ENCODE measurements around the gene CAPZA2. TPM values are rescaled to one million over a fixed set of nuclear protein-coding genes. Genes with fewer than 3 reads are reported as not detected.
"Not testable (repeated sequence)": the region's sequence is repeated elsewhere in the genome, so short reads cannot be mapped to it uniquely, and the experiment has no call there.

CAPZA2 gene
- polyA plus RNA-seq, 3 donors = 175 to 217 (median 178) TPM

DNA sequence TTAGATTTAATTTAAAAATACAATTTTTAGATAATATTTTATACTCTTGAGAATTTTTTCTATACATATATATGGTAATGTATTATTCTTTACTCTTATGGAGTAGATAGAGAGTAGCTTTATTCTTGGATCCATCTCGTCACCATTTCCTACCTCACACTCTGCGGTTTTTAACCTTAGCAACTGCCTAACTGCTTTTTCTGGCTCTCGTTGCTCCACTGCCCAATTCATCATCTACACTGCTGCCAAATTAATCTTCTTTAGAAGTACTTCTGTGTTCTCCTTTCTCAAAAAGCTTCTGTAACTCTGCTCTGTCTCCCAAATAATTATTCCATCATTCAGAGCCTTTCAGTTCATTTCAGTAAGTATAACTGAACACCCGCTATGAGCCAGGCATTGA, 35.3 kb downstream of the CAPZA2 start:
- no peak for DNase-seq (ENCODE audit: extremely low read depth in 1 of 11, low read depth in 9 of 11, low spot score in 4 of 11)

DNA sequence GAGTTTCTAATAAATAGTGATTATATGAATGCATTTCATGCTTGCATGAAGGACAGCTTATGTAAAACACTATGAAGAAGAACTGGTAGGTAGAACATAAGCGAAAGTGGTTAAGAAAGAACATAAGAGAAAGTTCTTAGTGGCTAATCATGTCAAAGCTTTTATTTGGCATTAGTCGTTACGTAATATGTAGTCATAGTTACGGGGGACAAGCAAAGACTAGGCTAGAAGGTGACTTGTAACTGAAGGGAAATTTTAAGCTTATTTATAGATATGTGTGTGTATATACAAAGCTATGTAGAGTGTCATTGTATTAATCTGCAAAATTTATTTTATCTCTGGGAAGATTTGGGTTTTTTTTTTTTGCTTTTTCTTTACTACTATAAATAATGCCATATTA, 36.9 kb downstream of the CAPZA2 start:
- DNase-seq (ENCODE audit: extremely low read depth in 1 of 11, low read depth in 9 of 11, low spot score in 4 of 11) = no peak

DNA sequence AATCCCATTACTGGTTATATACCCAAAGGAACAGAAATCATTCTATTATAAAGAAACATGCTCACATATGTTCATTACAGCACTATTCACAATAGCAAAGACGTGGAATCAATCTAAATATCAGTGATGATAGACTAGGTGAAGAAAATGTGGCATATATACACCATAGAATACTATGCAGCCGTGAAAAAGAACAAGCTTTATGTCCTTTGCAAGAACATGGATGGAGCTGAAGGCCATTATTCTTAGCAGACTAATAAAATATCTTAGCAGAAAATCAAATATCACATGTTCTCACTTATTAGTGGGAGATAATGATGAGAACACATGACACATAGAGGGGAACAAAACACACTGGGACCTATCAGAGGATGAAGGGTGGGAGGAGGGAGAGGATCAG, 38.8 kb downstream of the CAPZA2 start:
- DNase-seq (ENCODE audit: extremely low read depth in 1 of 11, low read depth in 9 of 11, low spot score in 4 of 11) = no peak

DNA sequence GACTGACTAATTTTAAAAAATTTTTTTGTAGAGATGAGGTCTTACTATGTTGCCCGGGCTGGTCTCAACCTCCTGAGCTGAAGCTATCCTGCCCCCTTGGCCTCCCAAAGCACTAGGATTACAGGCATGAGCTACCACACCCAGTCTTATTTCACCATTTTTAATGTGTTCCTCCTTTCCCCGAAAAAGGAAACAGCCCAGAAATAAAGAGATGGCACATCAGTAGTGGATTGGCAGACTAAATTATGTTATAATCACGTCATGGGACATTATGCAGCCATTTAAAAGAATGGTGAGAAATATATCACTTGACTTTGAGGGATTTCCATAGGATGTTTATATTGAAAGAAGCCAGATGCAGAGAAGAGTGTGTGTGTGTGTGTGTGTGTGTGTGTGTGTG, 40.5 kb downstream of the CAPZA2 start:
- DNase-seq (ENCODE audit: extremely low read depth in 1 of 11, low read depth in 9 of 11, low spot score in 4 of 11) = no peak

DNA sequence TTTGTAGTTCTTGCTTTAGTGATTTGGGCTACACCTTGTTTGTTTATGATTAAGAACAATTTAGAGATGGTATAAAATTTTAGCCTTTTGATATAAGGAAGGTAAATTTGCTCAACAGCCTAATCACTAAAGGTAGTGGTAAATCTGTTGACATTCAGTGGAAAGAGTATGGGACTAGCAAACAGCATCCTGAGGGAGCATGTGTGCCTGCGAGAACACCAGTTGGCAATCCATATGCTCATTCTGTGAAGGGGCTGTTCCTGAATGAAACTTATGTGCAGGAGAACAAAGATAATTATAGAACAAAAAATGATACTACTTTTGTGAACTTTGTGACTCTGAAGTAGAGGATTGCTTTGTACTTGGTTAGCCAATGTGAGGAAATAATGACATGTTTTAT, 44.0 kb downstream of the CAPZA2 start:
- DNase-seq (ENCODE audit: extremely low read depth in 1 of 11, low read depth in 9 of 11, low spot score in 4 of 11) = no peak

DNA sequence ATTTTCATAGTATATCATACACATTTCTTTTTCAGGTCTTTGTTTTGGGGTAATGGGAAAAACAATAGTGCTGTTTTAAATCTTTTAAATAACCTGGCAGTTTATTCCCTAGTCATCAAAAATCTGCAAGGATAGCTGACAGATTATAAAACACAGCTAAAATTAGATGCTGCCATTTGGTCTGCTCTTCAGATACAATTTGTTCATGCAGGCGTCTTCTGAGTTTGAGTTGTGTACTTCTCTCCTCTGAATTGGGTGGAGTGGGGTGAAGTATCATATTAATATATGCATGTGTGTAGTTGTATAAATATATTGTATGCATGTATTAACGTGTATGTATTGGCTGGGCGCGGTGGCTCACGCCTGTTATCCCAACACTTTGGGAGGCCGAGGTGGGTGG, 48.0 kb downstream of the CAPZA2 start:
- no peak for DNase-seq (ENCODE audit: extremely low read depth in 1 of 11, low read depth in 9 of 11, low spot score in 4 of 11)

DNA sequence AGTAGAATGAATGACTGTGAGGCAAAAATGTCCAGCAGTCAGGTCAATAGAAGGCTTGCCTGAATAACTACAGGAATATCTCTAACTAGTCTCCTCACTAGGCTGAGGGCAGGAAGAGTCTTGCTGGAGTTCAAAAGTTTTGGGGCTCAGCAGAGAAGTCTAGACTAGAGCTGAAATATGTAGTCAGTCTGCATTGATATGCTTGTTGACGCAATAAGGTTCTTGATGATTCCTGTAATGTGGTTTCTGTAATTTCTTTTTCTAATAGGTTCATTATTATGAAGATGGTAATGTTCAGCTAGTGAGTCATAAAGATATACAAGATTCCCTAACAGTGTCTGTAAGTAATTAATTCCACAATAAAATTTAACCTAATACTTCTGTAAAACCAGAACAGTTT, 49.4 kb downstream of the CAPZA2 start:
- DNase-seq (ENCODE audit: extremely low read depth in 1 of 11, low read depth in 9 of 11, low spot score in 4 of 11) = no peak

DNA sequence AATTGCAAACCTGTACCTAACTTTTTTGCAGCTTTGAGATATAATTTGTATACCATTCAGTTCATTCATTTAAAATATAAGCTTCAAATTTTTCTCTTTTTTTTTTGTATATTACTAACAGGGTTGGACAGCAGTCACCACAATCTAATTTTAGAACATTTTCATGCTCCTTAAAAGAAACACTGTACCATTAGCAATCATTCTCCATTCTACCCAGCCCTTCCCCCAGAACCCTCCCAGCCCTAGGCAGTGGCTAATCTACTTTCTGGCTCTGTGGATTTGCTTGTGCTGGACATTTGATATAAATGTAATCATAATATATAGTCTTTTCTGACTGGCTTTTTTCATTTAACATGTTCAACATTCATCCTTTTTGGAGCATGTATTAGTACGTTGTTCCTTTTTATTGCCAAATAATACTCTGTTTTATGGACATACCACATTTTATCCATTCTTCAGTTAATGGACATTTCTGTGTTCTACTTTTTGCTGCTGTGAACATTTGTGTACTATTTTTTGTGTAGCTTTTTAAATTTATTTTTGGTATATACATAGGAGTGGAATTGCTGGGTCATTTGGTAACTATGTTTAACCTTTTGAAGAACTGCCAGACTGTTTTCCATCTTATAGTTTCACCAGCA, 50.0 kb downstream of the CAPZA2 start:
- DNase-seq (ENCODE audit: extremely low read depth in 1 of 11, low read depth in 9 of 11, low spot score in 4 of 11) = no peak

DNA sequence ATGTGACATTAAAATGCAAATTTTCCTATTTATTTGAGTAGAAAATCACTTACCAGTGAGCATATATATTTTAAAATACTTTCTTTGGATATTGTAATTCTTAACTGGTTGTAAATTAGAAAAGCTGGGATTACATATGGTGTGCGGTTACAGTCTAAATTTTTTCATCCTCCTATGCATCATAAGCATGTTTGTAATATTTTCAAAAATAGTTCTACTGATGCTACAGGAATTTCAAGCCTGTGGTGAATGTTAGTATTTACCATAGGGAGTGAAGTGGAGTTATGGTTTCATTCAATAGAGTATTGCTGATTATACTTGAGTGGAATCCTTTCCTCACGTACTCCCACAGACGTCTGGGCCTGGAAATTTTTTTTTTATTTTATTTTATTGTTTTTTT, 56.3 kb downstream of the CAPZA2 start:
- no peak for DNase-seq (ENCODE audit: extremely low read depth in 1 of 11, low read depth in 9 of 11, low spot score in 4 of 11)

DNA sequence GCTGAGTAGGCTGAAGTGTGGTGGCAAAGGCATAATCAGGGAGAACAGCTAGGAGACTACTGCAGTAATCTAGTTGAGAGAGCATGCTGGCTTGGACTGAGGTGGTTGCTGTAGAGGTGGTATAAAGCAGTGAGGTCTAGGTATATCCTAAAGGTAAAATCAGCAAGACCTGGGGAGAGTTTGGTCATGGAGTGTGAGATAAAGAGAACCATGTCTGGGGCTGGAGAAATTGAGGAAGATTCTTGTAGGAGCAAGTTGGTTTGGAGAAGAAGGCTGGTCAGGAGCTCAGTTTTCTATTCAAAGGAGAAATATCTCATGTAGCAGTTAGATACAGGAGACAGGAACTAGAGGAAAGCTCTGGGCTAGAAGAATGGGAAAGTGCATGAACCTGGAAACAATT, 58.0 kb downstream of the CAPZA2 start:
- no peak for DNase-seq (ENCODE audit: extremely low read depth in 1 of 11, low read depth in 9 of 11, low spot score in 4 of 11)

DNA sequence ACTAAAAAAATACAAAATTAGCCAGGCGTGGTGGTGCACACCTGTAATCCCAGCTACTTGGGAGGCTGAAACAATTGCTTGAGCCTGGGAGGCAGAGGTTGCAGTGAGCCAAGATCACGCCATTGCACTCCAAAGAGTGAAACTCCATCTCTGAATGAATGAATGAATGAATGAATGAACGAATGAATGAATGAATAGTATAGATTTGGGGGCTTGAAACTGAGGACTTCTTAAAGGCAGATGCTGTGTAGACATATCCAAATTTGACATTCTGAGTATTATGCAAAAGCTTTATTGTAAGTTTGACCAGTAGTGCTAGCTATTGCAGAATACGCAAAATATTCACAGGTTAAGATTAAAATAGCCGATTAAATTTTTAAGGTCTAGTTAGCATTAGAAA, 60.2 kb downstream of the CAPZA2 start:
- DNase-seq (ENCODE audit: extremely low read depth in 1 of 11, low read depth in 9 of 11, low spot score in 4 of 11) = no peak

DNA sequence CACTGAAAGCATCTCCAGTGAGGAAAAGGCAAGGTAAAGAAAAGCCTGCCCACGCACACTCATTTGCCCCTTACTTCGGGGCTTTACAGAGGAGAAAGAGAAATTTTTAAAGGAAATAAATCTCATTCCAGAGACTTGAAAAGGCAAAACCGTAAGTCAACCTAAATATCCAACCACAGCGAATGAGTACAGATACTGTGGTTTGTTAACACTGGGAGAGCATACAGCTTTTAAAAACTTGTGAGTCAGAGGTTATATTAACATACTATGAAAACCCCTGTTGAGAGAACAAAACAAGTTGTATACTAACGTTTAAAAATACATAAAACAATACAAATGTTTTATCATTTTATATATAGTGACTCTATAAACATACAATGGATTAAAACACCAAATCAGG, 62.4 kb downstream of the CAPZA2 start:
- no peak for DNase-seq (ENCODE audit: extremely low read depth in 1 of 11, low read depth in 9 of 11, low spot score in 4 of 11)

DNA sequence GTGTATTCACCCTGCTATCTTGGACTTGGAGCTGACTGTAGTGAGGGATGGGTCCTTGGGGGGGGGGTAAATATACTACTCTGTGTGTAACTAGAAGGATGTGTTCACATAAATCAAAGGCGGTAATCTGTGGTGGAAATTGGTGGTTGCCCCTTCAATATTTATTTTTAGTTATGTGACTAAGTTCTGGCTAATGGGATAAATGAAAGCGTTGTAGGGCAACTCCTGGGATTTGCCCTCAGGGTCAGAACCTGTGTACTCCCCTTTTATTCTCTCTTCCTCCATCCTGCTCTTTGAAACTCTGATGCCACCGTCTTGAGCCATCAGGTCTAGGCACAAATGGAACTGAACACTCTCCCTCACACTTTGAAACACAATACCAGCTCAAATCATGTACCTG, 66.6 kb downstream of the CAPZA2 start:
- no peak for DNase-seq (ENCODE audit: extremely low read depth in 1 of 11, low read depth in 9 of 11, low spot score in 4 of 11)

DNA sequence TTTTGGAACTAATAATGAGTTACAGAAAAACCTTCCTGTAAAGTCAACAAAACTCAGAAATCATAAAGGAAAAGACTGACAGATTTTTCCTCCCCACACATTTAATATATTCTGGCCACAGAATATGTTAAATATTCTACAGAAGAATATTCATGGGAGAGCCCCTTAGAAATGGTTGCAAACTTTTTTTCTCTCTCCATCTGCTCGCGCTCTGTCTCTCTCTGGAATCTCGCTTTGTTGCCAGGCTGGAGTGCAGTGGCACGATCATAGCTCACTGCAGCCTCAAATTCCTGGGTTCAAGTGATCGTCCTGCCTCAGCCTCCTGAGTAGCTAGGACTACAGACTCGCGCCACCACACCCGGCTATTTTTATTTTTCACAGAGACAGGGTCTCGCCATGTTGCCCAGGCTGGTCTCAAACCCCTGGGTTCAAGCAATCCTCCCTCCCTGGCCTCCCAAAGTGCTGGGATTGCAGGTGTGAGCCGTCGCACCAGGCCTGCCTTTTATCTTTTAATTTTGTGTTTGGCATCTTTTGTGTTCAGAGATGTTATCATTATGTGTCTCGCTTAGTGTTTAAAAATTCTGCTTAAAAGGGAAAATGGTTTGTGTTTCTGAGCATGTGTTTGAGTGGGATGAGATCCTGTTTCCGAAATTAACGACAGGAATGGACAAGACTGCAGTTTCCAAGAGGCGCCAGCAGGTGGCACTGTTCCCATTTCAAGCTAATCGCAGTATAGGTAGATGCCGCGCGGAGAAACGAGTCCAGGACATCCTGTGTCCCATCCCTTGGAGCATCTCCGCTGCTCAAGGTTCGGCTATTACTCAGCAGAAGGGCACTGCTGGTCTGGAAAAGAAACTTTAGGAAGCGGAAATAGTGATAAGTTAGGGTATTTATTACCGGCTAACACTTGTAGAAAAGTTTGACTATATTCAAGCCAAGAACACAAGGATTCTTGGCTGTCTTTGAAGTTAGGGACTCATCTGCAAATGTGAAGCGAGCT, 67.8 kb downstream of the CAPZA2 start:
- peak; percentile 43 to 72 (median 61) for DNase-seq (ENCODE audit: extremely low read depth in 1 of 11, low read depth in 9 of 11, low spot score in 4 of 11)

DNA sequence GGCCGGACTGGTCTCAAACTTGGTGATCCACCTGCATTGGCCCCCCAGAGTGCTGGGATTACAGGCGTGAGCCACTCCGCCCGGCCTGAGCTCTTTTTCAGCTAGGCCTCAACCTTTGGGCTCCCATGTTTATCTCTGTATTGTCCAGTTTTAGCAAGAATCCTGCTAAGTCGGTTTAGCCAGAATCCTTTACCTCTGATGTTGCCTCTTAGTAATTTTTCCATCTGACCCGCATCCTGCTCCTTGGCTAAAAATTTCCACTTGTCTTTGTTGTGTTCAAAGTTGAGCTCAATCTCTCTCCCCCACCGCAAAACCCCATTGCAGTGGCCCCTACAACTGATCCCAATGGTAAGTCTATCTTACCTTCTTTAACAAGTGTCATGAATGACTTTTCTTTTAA, 70.2 kb downstream of the CAPZA2 start:
- DNase-seq (ENCODE audit: extremely low read depth in 1 of 11, low read depth in 9 of 11, low spot score in 4 of 11) = no peak

DNA sequence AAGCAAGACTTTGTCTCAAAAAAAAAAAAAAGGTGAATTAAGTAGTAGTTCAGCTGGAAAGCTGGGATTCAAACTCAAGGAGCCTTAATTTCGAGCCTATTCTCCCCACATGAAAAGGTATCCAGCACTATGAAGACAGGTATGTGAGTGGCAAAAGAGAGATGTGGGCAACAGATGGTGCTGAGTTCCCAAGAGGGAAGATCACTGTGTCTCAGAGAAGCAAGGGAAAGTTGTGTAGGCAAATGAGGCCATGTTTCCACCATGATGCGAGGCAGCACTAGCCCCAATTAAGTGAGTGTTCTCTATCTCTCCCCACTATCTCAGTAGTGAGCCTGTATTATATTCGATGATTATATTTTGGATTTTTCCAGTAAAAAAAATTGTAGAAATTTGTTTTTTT, 71.1 kb downstream of the CAPZA2 start:
- no peak for DNase-seq (ENCODE audit: extremely low read depth in 1 of 11, low read depth in 9 of 11, low spot score in 4 of 11)

DNA sequence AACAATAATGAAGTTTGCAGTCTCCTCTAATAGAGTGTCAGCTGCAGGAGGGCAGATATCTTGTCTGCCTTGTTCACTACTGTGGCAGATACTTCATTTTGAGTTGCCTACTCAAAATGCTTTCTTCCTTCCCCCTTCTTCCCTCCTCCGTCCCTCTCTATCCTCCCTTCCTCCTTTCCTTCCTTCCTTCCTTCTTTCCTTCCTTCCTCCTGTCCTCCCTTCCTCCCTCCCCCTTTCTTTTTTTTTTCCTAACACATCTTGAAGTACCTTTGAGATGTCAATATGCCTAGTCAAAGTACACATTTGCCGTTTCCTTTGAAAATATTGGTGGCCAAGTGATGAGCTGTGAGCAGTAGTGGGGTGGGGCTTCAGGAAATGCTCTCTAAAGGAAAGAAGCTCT, 72.2 kb downstream of the CAPZA2 start:
- no peak for DNase-seq (ENCODE audit: extremely low read depth in 1 of 11, low read depth in 9 of 11, low spot score in 4 of 11)

DNA sequence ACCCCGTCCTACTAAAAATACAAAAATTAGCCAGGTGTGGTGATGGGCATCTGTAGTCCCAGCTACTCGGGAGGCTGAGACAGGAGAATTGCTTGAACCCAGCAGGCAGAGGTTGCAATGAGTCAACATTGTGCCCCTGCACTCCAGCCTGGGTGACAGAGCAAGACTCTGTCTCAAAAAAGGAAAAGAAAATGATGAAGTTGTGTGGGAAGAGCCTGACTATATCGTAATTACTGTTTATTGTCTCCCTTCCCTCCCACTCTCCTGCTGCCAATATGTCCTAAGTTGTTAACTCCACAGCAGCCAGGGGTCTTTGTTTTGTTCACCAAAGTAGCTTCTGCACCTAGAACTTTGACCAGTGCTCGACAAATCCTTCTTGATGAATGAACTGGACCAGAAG, 74.5 kb downstream of the CAPZA2 start:
- DNase-seq (ENCODE audit: extremely low read depth in 1 of 11, low read depth in 9 of 11, low spot score in 4 of 11) = not testable (repeated sequence)

DNA sequence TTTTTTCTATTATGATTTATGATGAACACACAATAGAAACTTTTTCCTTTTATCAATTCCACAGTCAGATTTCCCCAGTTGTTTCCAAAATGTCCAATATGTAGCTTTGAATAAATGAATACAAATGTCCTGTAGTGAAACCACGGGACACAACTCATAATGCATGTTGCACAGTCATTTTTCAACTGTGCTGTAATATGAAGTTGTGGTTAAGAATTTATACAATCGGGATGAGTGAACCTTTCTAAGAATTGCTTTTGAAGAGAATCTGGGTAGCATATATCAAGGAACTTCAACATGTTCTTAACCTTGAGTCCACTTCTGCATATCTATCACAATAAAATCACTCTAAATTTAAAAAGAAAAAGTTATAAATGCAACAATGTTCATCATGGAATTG, 76.3 kb downstream of the CAPZA2 start:
- DNase-seq (ENCODE audit: extremely low read depth in 1 of 11, low read depth in 9 of 11, low spot score in 4 of 11) = no peak

DNA sequence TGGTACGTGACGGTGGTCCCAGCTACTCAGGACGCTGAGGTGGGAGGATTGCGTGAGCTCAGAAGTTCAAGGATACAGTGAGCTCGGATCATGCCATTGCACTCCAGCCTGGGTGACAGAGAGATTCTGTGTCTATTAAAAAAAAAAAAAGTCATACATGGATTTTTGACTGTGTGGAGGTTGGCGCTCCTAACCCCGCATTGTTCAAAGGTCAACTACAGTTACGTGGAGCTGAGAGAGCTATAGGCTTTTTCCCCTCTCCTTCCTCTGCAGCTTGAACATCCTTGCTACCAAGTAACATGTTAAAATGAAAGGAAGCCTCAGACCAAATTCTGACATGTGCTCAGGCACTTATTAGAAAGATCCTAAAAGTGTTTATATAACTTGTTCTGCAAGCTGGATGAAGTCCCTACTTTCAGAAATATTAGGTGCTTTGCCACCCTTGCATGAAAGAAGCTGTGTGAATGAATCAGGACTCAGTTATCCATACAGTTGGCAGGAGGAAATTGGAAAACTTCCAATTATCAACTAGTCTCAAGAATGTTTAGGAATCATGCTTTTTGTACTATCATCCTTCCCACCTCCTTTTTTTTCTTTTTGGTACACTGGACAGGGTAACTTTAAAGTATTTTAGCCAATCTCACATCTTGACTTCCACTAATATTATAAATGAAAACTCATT, 78.4 kb downstream of the CAPZA2 start:
- no peak for DNase-seq (ENCODE audit: extremely low read depth in 1 of 11, low read depth in 9 of 11, low spot score in 4 of 11)

Data from renal cortex interstitium (tissue), 11 donors.